MM.1S (cell line): ENCODE data around the gene GNG11.

Source experiments
- DNase-seq: peaks from one replicate; pipeline ENCODE4 v3.0.0-alpha.2; 2015
- H2AFZ ChIP-seq: fragments of 300-600 bp; sonication (generic); 2 replicates; pipeline ENCODE4 v1.6.0; 2016; ENCODE audit warnings: antibody characterized with exemption, low read length
- H3F3A ChIP-seq: fragments of 300-600 bp; sonication (generic); 2 replicates; pipeline ENCODE4 v1.6.1; 2016; ENCODE audit warnings: mild to moderate bottlenecking, antibody characterized with exemption, low read length, moderate library complexity, mixed read lengths; ENCODE audit not compliant: insufficient read depth
- H3K27ac ChIP-seq: fragments of 300-600 bp; sonication (generic); 2 replicates; pipeline ENCODE4 v1.5.1; 2016; ENCODE audit warnings: mild to moderate bottlenecking, low read length
- H3K27me3 ChIP-seq: fragments of 300-600 bp; sonication (generic); replicated peaks from 2 replicates; pipeline ENCODE4 v1.6.0; 2016; ENCODE audit warnings: low read length; ENCODE audit not compliant: insufficient read depth
- H3K36me3 ChIP-seq: fragments of 300-600 bp; sonication (generic); replicated peaks from 2 replicates; pipeline ENCODE4 v1.6.1; 2016; ENCODE audit warnings: mild to moderate bottlenecking, low read length, mixed read lengths; ENCODE audit not compliant: insufficient read depth
- H3K4me1 ChIP-seq: fragments of 300-600 bp; sonication (generic); 2 replicates; pipeline ENCODE4 v1.6.1; 2016; ENCODE audit warnings: low read length, mixed read lengths
- H3K4me2 ChIP-seq: fragments of 300-600 bp; sonication (generic); 2 replicates; pipeline ENCODE4 v1.6.0; 2016; ENCODE audit warnings: low read depth, low read length
- H3K4me3 ChIP-seq: fragments of 300-600 bp; sonication (generic); 2 replicates; pipeline ENCODE4 v1.5.1; 2016; ENCODE audit warnings: low read length, mixed read lengths
- H3K79me2 ChIP-seq: fragments of 300-600 bp; sonication (generic); 2 replicates; pipeline ENCODE4 v1.6.1; 2016; ENCODE audit warnings: mixed run types, low read length, mixed read lengths
- H3K9ac ChIP-seq: fragments of 300-600 bp; sonication (generic); 2 replicates; pipeline ENCODE4 v1.6.1; 2016; ENCODE audit warnings: low read length, mixed read lengths
- H3K9me2 ChIP-seq: fragments of 300-600 bp; sonication (generic); replicated peaks from 2 replicates; pipeline ENCODE4 v1.6.1; 2016; ENCODE audit warnings: mild to moderate bottlenecking, low read length, mixed read lengths; ENCODE audit not compliant: insufficient read depth
- H3K9me3 ChIP-seq: fragments of 300-600 bp; sonication (generic); replicated peaks from 2 replicates; pipeline ENCODE4 v1.6.1; 2016; ENCODE audit warnings: mild to moderate bottlenecking, low read length, mixed read lengths; ENCODE audit not compliant: insufficient read depth
- H4K20me1 ChIP-seq: fragments of 300-600 bp; sonication (generic); 2 replicates; pipeline ENCODE4 v1.6.1; 2016; ENCODE audit warnings: mild to moderate bottlenecking, low read length, moderate library complexity, mixed read lengths; ENCODE audit not compliant: insufficient read depth
- CTCF ChIP-seq: fragments of 300-600 bp; sonication (generic); IDR thresholded peaks from 2 replicates; pipeline ENCODE4 v1.5.1; 2016; ENCODE audit warnings: antibody characterized with exemption, low read length, mixed read lengths
- EZH2 ChIP-seq: fragments of 300-600 bp; sonication (generic); optimal IDR thresholded peaks from 2 replicates; pipeline ENCODE3; 2017; ENCODE audit warnings: low read depth, mild to moderate bottlenecking, antibody characterized with exemption, low read length, mixed read lengths
- EZH2phosphoT487 ChIP-seq: fragments of 300-600 bp; sonication (generic); IDR thresholded peaks from 2 replicates; pipeline ENCODE4 v1.6.1; 2018; ENCODE audit warnings: antibody characterized with exemption, low read length

The GNG11 gene

DNA sequence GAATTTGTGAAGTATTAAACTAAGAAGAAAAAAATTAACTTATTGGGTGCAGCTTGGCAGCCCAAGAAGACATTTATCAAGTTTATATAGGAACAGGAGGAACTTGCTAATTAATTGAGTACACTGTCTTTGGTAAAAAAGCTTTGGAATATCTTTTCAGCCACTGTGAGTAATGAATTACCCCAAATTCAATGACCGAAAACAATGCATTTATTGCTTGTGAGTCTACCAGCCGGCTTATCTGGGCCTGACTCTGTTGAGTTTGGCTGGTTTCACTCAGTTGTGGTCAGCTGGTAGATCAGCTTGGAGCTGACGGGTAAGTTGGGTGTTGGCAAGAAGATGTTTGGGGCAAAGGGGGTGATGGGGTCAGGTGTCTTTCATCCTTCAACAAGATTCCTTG, 11.6 kb downstream of the GNG11 start:
- H3K4me3 ChIP-seq = no peak overlapping the region
- TF ChIP-seq EZH2 = no peak
- no peaks in the 10 kb centered on the region for H3K9me3 ChIP-seq
- H3K4me1 ChIP-seq = no peaks in the 10 kb centered on the region
- H4K20me1 ChIP-seq = no peaks in the 10 kb centered on the region
- no peak overlapping the region for H2AFZ ChIP-seq
- no peak overlapping the region for H3K9ac ChIP-seq
- H3K36me3 ChIP-seq = no peaks in the 10 kb centered on the region
- no peaks in the 10 kb centered on the region for H3K9me2 ChIP-seq
- H3F3A ChIP-seq = no peaks in the 10 kb centered on the region
- H3K4me2 ChIP-seq = no peak overlapping the region
- H3K27me3 ChIP-seq = no peaks in the 10 kb centered on the region
- no peaks in the 10 kb centered on the region for H3K79me2 ChIP-seq
- no peak for DNase-seq
- H3K27ac ChIP-seq = no peak overlapping the region

GRCh38 chr7:93935102-93935501, 13.6 kb downstream of the GNG11 start:
- no peaks in the 10 kb centered on the region for H3F3A ChIP-seq
- no peak overlapping the region for H3K4me3 ChIP-seq
- no peaks in the 10 kb centered on the region for H3K4me1 ChIP-seq
- TF ChIP-seq EZH2 = no peak
- TF ChIP-seq CTCF = no peak
- TF ChIP-seq EZH2phosphoT487 = no peak
- H3K9ac ChIP-seq = no peak overlapping the region
- no peaks in the 10 kb centered on the region for H3K79me2 ChIP-seq
- no peak overlapping the region for H3K4me2 ChIP-seq
- DNase-seq = no peak
- H3K27ac ChIP-seq = no peak overlapping the region
- no peaks in the 10 kb centered on the region for H3K36me3 ChIP-seq
- H3K27me3 ChIP-seq = no peaks in the 10 kb centered on the region
- no peaks in the 10 kb centered on the region for H3K9me2 ChIP-seq
- H3K9me3 ChIP-seq = no peaks in the 10 kb centered on the region
- H2AFZ ChIP-seq = no peak overlapping the region
- no peaks in the 10 kb centered on the region for H4K20me1 ChIP-seq

DNA sequence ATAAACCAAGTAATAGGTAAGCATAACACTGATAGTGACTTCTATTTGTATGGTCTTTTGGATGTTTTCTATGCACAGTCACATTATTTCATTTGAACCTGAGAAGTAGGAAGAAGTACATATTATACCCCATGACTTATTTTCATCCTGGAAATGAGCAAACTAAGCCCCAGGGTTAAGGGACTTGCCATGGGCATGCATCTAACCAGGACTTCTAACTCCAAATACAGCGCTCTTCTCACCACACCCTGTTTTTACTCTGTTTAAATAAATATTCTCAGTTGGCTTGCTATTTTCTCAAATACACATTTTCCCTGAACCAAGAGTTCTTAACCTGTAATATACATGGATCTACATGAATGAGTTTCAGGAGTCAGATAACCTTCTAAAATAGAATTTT, 16.3 kb downstream of the GNG11 start:
- Histone ChIP-seq H4K20me1 (no peaks in the 10 kb centered on the region), H3K4me1 (peaks cover under 1% of the 10 kb centered on the region; the same call in 1 of the 2 replicates), H2AFZ (no peak overlapping the region), H3K4me3 (no peak overlapping the region), H3K9me3 (no peaks in the 10 kb centered on the region), H3K9me2 (no peaks in the 10 kb centered on the region), H3K79me2 (no peaks in the 10 kb centered on the region), H3F3A (no peaks in the 10 kb centered on the region), H3K27me3 (no peaks in the 10 kb centered on the region), H3K4me2 (no peak overlapping the region), H3K9ac (no peak overlapping the region), H3K36me3 (no peaks in the 10 kb centered on the region), H3K27ac (no peak overlapping the region)
- TF ChIP-seq EZH2phosphoT487 = no peak
- no peak for TF ChIP-seq CTCF
- TF ChIP-seq EZH2 = no peak
- DNase-seq = no peak

DNA sequence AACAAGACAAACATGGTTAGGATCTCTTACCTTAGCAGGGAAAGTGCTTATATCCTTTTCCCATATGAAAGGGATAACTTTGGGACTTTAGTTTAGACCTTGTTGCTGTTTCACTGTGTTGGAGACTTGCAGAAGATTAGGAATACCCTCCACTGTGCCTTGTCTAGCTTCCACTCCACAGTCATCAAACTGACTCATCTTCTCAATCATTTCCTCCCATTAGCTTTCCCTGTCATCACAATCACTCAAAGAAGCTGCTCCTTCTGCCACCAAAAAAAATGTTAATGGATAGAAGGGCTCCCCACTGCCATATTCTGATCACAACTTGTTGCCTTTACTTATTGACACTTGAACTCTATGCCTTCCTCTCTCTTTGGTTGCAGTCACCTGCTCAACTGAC, 16.8 kb downstream of the GNG11 start:
- no peaks in the 10 kb centered on the region for H3K79me2 ChIP-seq
- H3K4me1 ChIP-seq = peaks cover 5% of the 10 kb centered on the region
- no peaks in the 10 kb centered on the region for H3F3A ChIP-seq
- TF ChIP-seq EZH2phosphoT487 = no peak
- TF ChIP-seq CTCF = no peak
- TF ChIP-seq EZH2 = no peak
- H3K27ac ChIP-seq = no peak overlapping the region
- no peak overlapping the region for H3K4me3 ChIP-seq
- no peak overlapping the region for H3K9ac ChIP-seq
- no peaks in the 10 kb centered on the region for H4K20me1 ChIP-seq
- H3K4me2 ChIP-seq = no peak overlapping the region
- no peaks in the 10 kb centered on the region for H3K9me3 ChIP-seq
- no peaks in the 10 kb centered on the region for H3K9me2 ChIP-seq
- no peaks in the 10 kb centered on the region for H3K36me3 ChIP-seq
- no peaks in the 10 kb centered on the region for H3K27me3 ChIP-seq
- DNase-seq = no peak
- H2AFZ ChIP-seq = no peak overlapping the region
